HG03095 (cell line): ENCODE measurements around the gene MBL2.
A peak's percentile ranks its signal among the peaks of the same experiment; 100 is the strongest.

Experiments
- ATAC-seq: cut with Tn5 transposase; IDR thresholded peaks from one replicate; pipeline ENCODE4 v1.9.1; 2021; ENCODE audit warnings: moderate library complexity; ENCODE audit not compliant: unreplicated experiment

Gene MBL2

GRCh38 chr10:52740913-52741675 lies 31.5 kb downstream of the MBL2 start:
- ATAC-seq, result peak; percentile 82

- no peak for ATAC-seq
Observed at GRCh38 chr10:52740155-52740549, 32.4 kb downstream of the MBL2 start.

- ATAC-seq, result no peak
Observed at GRCh38 chr10:52739380-52740154, 33.0 kb downstream of the MBL2 start.

GRCh38 chr10:52738951-52739350 lies 33.6 kb downstream of the MBL2 start:
- ATAC-seq, result no peak

GRCh38 chr10:52729271-52730104 lies 43.1 kb downstream of the MBL2 start:
- ATAC-seq, result no peak

GRCh38 chr10:52720018-52720417 lies 52.6 kb downstream of the MBL2 start:
- ATAC-seq, result no peak
